Gastrocnemius medialis (tissue), 4 donors: ENCODE measurements around the gene HYAL3.

ENCODE experiments used
- POLR2A ChIP-seq, 2 donors: fragments of 450-650 bp; IDR thresholded peaks; one replicate each; pipeline ENCODE4 v1.6.1; 2017; ENCODE audit warnings: antibody characterized with exemption in 2 of 2, mild to moderate bottlenecking in 2 of 2, moderate library complexity in 2 of 2
- TF ChIP-seq, protein P1 (sequence below), 5 experiments: fragments of 450-650 bp in 3 of 5; fragments of 200-600 bp in 2 of 5; sonication (generic) in 2 of 5; IDR thresholded peaks in 4 of 5; conservative IDR thresholded peaks in 1 of 5; 1 replicate in 4 of 5; 2 replicates in 1 of 5; pipeline ENCODE4 v1.5.1; 2016 to 2019; ENCODE audit warnings: antibody characterized with exemption in 5 of 5, mild to moderate bottlenecking in 3 of 5, moderate library complexity in 3 of 5

DNA sequence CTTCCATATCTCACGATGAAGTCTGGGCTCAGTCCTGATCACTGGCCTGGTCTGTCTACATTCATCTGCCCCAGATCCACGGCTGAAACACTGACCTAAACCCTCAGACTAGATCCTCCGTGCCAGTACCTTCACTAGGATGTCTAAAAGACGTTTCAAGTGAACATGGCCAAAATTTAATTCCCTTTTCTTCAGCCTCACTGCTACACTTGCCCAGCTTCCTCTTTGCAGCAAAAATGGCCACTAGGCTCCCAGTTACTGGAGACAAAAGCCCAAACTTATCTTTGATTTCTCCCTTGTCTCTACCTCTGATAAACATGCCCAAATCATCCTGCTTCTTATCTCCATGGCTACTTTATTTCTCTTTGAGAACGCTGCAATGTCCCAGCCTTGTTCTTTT lies 39.8 kb upstream of the HYAL3 start:
- TF ChIP-seq, protein P1, sequence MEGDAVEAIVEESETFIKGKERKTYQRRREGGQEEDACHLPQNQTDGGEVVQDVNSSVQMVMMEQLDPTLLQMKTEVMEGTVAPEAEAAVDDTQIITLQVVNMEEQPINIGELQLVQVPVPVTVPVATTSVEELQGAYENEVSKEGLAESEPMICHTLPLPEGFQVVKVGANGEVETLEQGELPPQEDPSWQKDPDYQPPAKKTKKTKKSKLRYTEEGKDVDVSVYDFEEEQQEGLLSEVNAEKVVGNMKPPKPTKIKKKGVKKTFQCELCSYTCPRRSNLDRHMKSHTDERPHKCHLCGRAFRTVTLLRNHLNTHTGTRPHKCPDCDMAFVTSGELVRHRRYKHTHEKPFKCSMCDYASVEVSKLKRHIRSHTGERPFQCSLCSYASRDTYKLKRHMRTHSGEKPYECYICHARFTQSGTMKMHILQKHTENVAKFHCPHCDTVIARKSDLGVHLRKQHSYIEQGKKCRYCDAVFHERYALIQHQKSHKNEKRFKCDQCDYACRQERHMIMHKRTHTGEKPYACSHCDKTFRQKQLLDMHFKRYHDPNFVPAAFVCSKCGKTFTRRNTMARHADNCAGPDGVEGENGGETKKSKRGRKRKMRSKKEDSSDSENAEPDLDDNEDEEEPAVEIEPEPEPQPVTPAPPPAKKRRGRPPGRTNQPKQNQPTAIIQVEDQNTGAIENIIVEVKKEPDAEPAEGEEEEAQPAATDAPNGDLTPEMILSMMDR (IDR thresholded peaks at IDR 0.05 in 4 of 5, conservative IDR thresholded peaks at IDR 0.05 in 1 of 5) = no peak
- no peak for TF ChIP-seq POLR2A (IDR thresholded peaks at IDR 0.05)
